Trophoblast cell (in vitro differentiated cells and primary cell): ENCODE measurements around the gene ZNF423.

Experiments
- DNase-seq, 2 donors: peaks; one replicate each; pipeline ENCODE4 v3.0.0-alpha.2; 2016
- H2AFZ ChIP-seq: 2 replicates; pipeline ENCODE4 v1.6.1; 2013; ENCODE audit warnings: low read length, moderate library complexity, mild to moderate bottlenecking; ENCODE audit not compliant: insufficient read depth, poor library complexity
- H2AK5ac ChIP-seq: 2 replicates; pipeline ENCODE4 v1.6.1; 2013; ENCODE audit warnings: mild to moderate bottlenecking, low read length
- H2BK120ac ChIP-seq: 2 replicates; pipeline ENCODE4 v1.6.1; 2013; ENCODE audit warnings: low read length, mild to moderate bottlenecking, moderate library complexity; ENCODE audit not compliant: insufficient read depth, poor library complexity
- H2BK12ac ChIP-seq: 2 replicates; pipeline ENCODE4 v1.6.1; 2013; ENCODE audit warnings: mild to moderate bottlenecking, low read length, moderate library complexity
- H2BK5ac ChIP-seq: 2 replicates; pipeline ENCODE4 v1.6.1; 2013; ENCODE audit warnings: low read length, low read depth, moderate library complexity, mild to moderate bottlenecking; ENCODE audit not compliant: poor library complexity
- H3K14ac ChIP-seq: 2 replicates; pipeline ENCODE4 v1.6.1; 2013; ENCODE audit warnings: mild to moderate bottlenecking, low read length
- H3K18ac ChIP-seq: 2 replicates; pipeline ENCODE4 v1.6.1; 2013; ENCODE audit warnings: mild to moderate bottlenecking, low read length
- H3K23ac ChIP-seq: 2 replicates; pipeline ENCODE4 v1.6.1; 2013; ENCODE audit warnings: low read length
- H3K27ac ChIP-seq: 2 replicates; pipeline ENCODE4 v1.5.1; 2013; ENCODE audit warnings: low read depth, mild to moderate bottlenecking, inconsistent platforms, low read length, moderate library complexity
- H3K27me3 ChIP-seq: 2 replicates; pipeline ENCODE4 v1.6.1; 2013; ENCODE audit warnings: inconsistent platforms, mild to moderate bottlenecking, low read length, moderate library complexity; ENCODE audit not compliant: insufficient read depth
- H3K36me3 ChIP-seq, 2 experiments: 1 replicate in 1 of 2; 2 replicates in 1 of 2; pipeline ENCODE4 v1.6.1; 2013; ENCODE audit warnings: low read length in 2 of 2, mild to moderate bottlenecking in 2 of 2, moderate library complexity in 1 of 2; ENCODE audit not compliant: insufficient read depth in 2 of 2, control insufficient read depth in 1 of 2
- H3K4ac ChIP-seq: 2 replicates; pipeline ENCODE4 v1.6.1; 2013; ENCODE audit warnings: low read depth, mild to moderate bottlenecking, low read length, moderate library complexity
- H3K4me1 ChIP-seq, 2 experiments: 1 replicate in 1 of 2; 2 replicates in 1 of 2; pipeline ENCODE4 v1.6.1; 2013; ENCODE audit warnings: low read length in 2 of 2, mild to moderate bottlenecking in 2 of 2, moderate library complexity in 1 of 2; ENCODE audit not compliant: insufficient read depth in 2 of 2, control insufficient read depth in 1 of 2
- H3K4me2 ChIP-seq: 2 replicates; pipeline ENCODE4 v1.6.1; 2013; ENCODE audit warnings: inconsistent platforms, mild to moderate bottlenecking, low read length, moderate library complexity
- H3K4me3 ChIP-seq: 2 replicates; pipeline ENCODE4 v1.5.1; 2013; ENCODE audit warnings: mild to moderate bottlenecking, low read depth, low read length, inconsistent platforms
- H3K79me1 ChIP-seq: one replicate; pipeline ENCODE4 v1.6.1; 2013; ENCODE audit warnings: low read length
- H3K79me2 ChIP-seq: 2 replicates; pipeline ENCODE4 v1.6.1; 2013; ENCODE audit warnings: low read length, mild to moderate bottlenecking; ENCODE audit not compliant: control insufficient read depth, insufficient read depth, poor library complexity
- H3K9ac ChIP-seq: 2 replicates; pipeline ENCODE4 v1.6.1; 2013; ENCODE audit warnings: mild to moderate bottlenecking, low read length
- H3K9me3 ChIP-seq: 2 replicates; pipeline ENCODE4 v1.6.1; 2013; ENCODE audit warnings: low read depth, mild to moderate bottlenecking, control low read depth, inconsistent platforms, low read length; ENCODE audit not compliant: insufficient read depth
- H4K12ac ChIP-seq: 2 replicates; pipeline ENCODE4 v1.6.1; 2013; ENCODE audit warnings: low read depth, mild to moderate bottlenecking, low read length, moderate library complexity
- H4K8ac ChIP-seq: 2 replicates; pipeline ENCODE4 v1.6.1; 2013; ENCODE audit warnings: low read depth, mild to moderate bottlenecking, low read length, moderate library complexity
- H4K91ac ChIP-seq: one replicate; pipeline ENCODE4 v1.6.1; 2013; ENCODE audit warnings: low read depth, mild to moderate bottlenecking, low read length, moderate library complexity
- WGBS: extraction: QIAGEN DNeasy Blood & Tissue Kit; methylation state at CpG from one replicate; pipeline ENCODE4 v1.1.7; 2013; ENCODE audit warnings: missing lambda C conversion rate; ENCODE audit not compliant: insufficient read length, insufficient coverage; ENCODE audit errors: extremely low coverage; 5-methylcytosine and 5-hydroxymethylcytosine counted together

The ZNF423 gene

DNA sequence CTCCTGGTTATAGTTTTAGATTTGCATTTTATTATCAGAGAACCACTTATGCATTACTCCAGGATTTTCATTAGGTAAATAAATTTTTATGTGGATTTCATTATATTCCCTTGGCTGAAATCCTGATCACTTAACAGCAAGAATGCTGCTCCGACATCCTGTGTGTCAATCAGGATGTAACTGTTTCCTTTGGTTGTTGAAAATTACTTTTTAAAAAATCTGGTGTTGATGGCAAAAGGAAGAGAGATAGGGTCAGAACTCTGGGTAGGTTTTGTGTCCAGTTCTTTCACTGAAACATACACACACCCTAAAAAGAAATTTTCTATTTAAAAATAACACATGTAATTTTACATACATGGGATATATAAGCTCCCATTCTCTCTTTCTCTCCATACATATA, 30.9 kb downstream of the ZNF423 start:
- H3K23ac ChIP-seq = no peak overlapping the region
- H2AFZ ChIP-seq = no peak overlapping the region
- H3K4me2 ChIP-seq = no peak overlapping the region
- H4K91ac ChIP-seq = no peak overlapping the region
- peaks cover 4 to 8% of the 10 kb centered on the region in 2 experiments for H3K4me1 ChIP-seq
- no peak overlapping the region for H3K14ac ChIP-seq
- H3K9me3 ChIP-seq = no peaks in the 10 kb centered on the region
- H3K4ac ChIP-seq = no peak overlapping the region
- H4K12ac ChIP-seq = no peak overlapping the region
- no peak overlapping the region for H2BK5ac ChIP-seq
- H3K9ac ChIP-seq = no peak overlapping the region
- WGBS = no CpG with 5 or more reads among the region's 1 CpG
- H3K36me3 ChIP-seq = no peaks in the 10 kb centered on the region
- H3K27me3 ChIP-seq = no peaks in the 10 kb centered on the region
- no peak for DNase-seq
- H3K79me1 ChIP-seq = peaks cover 4% of the 10 kb centered on the region
- no peak overlapping the region for H3K4me3 ChIP-seq
- no peak overlapping the region for H2BK12ac ChIP-seq
- H4K8ac ChIP-seq = no peak overlapping the region
- no peak overlapping the region for H3K18ac ChIP-seq
- no peak overlapping the region for H2AK5ac ChIP-seq
- no peaks in the 10 kb centered on the region for H3K79me2 ChIP-seq
- H2BK120ac ChIP-seq = no peak overlapping the region
- H3K27ac ChIP-seq = no peak overlapping the region

DNA sequence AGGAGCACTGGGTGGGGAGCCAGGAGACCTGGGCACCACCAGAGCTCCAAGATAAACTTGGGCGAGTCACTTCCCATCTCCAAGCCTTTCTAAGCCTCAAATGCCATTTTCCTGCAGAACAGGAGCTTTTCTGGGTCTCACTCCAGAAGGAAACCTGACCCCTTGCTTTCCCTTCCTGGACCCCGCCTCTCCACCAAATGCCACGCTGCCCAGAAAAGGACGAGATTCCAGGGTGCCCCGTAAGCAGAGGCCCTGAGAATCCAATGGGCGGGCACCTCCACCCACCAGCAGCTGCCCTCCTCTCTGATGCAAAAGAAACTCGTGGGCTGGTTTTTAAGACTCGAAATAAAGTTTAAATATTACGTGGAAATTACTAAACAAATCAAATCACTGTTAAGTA, 31.3 kb downstream of the ZNF423 start:
- Histone ChIP-seq H3K9ac (no peak overlapping the region), H3K36me3 (no peaks in the 10 kb centered on the region), H2BK120ac (no peak overlapping the region), H2BK12ac (no peak overlapping the region), H3K4ac (no peak overlapping the region), H4K91ac (no peak overlapping the region), H3K27me3 (no peaks in the 10 kb centered on the region), H3K4me3 (no peak overlapping the region), H3K9me3 (no peaks in the 10 kb centered on the region), H3K23ac (no peak overlapping the region), H3K27ac (no peak overlapping the region), H2BK5ac (no peak overlapping the region), H3K79me2 (no peaks in the 10 kb centered on the region), H3K4me2 (no peak overlapping the region), H2AK5ac (no peak overlapping the region), H2AFZ (no peak overlapping the region), H3K14ac (no peak overlapping the region), H4K8ac (no peak overlapping the region), H3K18ac (no peak overlapping the region), H4K12ac (no peak overlapping the region), H3K4me1 (peaks cover 4 to 8% of the 10 kb centered on the region in 2 experiments), H3K79me1 (peaks cover 4% of the 10 kb centered on the region)
- no peak for DNase-seq
- no CpG with 5 or more reads among the region's 9 CpGs for WGBS

DNA sequence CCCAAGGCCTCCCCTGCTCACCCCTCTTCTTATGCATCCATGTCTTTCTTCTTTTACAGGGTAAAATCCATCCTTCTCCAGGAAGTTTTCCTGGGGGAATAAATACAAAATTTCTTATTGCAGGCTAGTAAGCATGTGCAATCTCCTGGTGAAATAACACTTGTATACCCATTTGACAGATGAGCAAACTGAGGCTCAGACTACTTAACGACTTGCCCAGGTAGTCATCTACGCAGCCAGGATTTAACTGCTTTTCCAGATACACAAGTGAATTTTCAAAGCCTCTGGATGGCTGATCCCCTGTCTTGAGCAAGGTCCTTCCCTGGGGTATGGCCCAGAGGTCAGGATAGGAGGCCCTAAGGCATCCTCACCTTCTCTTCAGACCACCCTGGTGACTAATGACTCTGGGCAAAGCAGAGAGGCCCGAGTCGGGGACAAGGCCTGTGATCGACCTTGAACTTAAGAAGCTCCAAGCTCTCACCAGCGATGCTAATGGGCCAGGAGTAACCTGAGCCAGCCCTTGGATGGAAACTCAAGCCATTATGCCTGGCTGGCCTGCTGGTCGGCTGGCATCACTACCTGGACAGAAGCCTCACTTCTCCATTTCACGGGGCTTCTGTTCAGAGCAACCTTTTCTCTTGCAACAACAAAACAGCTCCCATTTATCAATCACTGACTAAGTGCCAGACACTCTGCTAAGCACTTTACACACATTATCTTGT, 33.1 kb downstream of the ZNF423 start:
- Histone ChIP-seq H3K27me3 (no peaks in the 10 kb centered on the region), H2AFZ (no peak overlapping the region), H3K27ac (no peak overlapping the region), H3K4ac (no peak overlapping the region), H2BK120ac (no peak overlapping the region), H4K12ac (no peak overlapping the region), H3K23ac (no peak overlapping the region), H3K79me1 (peaks cover 4% of the 10 kb centered on the region), H3K14ac (no peak overlapping the region), H3K4me2 (no peak overlapping the region), H4K91ac (no peak overlapping the region), H4K8ac (no peak overlapping the region), H3K36me3 (no peaks in the 10 kb centered on the region), H3K9me3 (no peaks in the 10 kb centered on the region), H3K4me3 (no peak overlapping the region), H3K79me2 (no peaks in the 10 kb centered on the region), H3K18ac (no peak overlapping the region), H3K4me1 (peaks cover 4 to 8% of the 10 kb centered on the region in 2 experiments), H2BK12ac (no peak overlapping the region), H2BK5ac (no peak overlapping the region), H2AK5ac (no peak overlapping the region), H3K9ac (no peak overlapping the region)
- WGBS = no CpG with 5 or more reads among the region's 8 CpGs
- DNase-seq = no peak

DNA sequence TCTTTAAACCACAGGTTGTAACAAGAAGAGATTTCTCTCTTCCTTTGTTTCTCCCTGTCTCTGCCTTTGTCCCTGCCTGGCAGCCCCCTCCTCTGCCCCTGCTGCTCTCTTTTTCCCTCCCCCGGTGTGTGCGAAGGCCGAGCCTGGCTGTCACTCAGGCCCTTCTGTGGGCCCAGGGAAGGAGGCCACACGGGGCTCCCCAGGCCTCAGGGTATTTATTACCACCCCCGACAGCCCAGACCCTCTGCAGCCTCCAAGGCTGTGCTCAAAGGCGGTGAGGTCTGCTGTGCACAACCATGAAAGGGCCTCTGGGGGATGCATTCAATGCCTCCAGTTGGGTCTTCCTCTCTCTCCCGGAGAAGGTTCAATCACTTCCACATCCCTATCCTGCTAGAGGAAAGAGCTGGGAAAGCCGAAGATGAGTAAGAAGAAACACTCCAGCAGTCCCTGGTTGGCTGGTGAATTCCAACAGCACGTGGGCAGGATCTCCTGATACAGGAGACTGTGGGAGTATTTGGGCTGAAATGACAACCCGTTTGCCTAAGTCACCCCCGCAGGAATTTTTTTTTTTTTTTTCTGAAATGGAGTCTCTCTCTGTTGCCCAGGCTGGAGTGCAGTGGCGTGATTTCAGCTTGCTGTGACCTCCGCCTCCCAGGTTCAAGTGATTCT, 34.2 kb downstream of the ZNF423 start:
- no peak overlapping the region for H2AFZ ChIP-seq

More for the DNA sequence above, 34.2 kb downstream of the ZNF423 start:
- H3K9ac ChIP-seq = no peak overlapping the region
- H4K8ac ChIP-seq = no peak overlapping the region
- WGBS = no CpG with 5 or more reads among the region's 13 CpGs
- H3K27ac ChIP-seq = no peak overlapping the region
- no peak overlapping the region for H2BK120ac ChIP-seq
- no peak overlapping the region for H2BK12ac ChIP-seq
- peaks cover 4% of the 10 kb centered on the region for H3K79me1 ChIP-seq
- H3K4me3 ChIP-seq = no peak overlapping the region
- H3K23ac ChIP-seq = no peak overlapping the region
- H2AK5ac ChIP-seq = no peak overlapping the region
- H2BK5ac ChIP-seq = no peak overlapping the region
- no peaks in the 10 kb centered on the region for H3K79me2 ChIP-seq
- peaks cover 4 to 8% of the 10 kb centered on the region in 2 experiments for H3K4me1 ChIP-seq
- H4K12ac ChIP-seq = no peak overlapping the region
- H4K91ac ChIP-seq = no peak overlapping the region
- DNase-seq = no peak
- no peaks in the 10 kb centered on the region for H3K27me3 ChIP-seq
- no peak overlapping the region for H3K14ac ChIP-seq
- H3K18ac ChIP-seq = no peak overlapping the region
- no peak overlapping the region for H3K4me2 ChIP-seq
- H3K36me3 ChIP-seq = no peaks in the 10 kb centered on the region
- no peak overlapping the region for H3K4ac ChIP-seq
- no peaks in the 10 kb centered on the region for H3K9me3 ChIP-seq
